H9 (cell line): Measurements from ENCODE around the gene TFDP3. TPM values are rescaled to one million over a fixed set of nuclear protein-coding genes. Genes with fewer than 3 reads are reported as not detected.

ENCODE experiments used
- DNase-seq: peaks from one replicate; pipeline ENCODE4 v3.0.0-alpha.2; 2017
- H2AFZ ChIP-seq: one replicate; pipeline ENCODE4 v1.6.1; 2013; ENCODE audit warnings: mild to moderate bottlenecking, low read length, control low read depth, moderate library complexity
- H2AK5ac ChIP-seq: 2 replicates; pipeline ENCODE4 v1.6.1; 2013; ENCODE audit warnings: low read length, control low read depth, mixed read lengths; ENCODE audit not compliant: insufficient read length
- H2BK120ac ChIP-seq: one replicate; pipeline ENCODE4 v1.6.1; 2013; ENCODE audit warnings: low read depth, mild to moderate bottlenecking, low read length, control low read depth, inconsistent platforms; ENCODE audit not compliant: poor library complexity, severe bottlenecking
- H2BK12ac ChIP-seq: 2 replicates; pipeline ENCODE4 v1.6.1; 2013; ENCODE audit warnings: low read length, control low read depth, mixed read lengths, low read depth; ENCODE audit not compliant: insufficient read length
- H2BK15ac ChIP-seq: 2 replicates; pipeline ENCODE4 v1.6.1; 2013; ENCODE audit warnings: low read depth, low read length, control low read depth
- H2BK20ac ChIP-seq: one replicate; pipeline ENCODE4 v1.6.1; 2013; ENCODE audit warnings: low read depth, mild to moderate bottlenecking, low read length, control low read depth, inconsistent platforms; ENCODE audit not compliant: poor library complexity, severe bottlenecking
- H2BK5ac ChIP-seq: 2 replicates; pipeline ENCODE4 v1.6.1; 2013; ENCODE audit warnings: low read length, control low read depth, mixed read lengths; ENCODE audit not compliant: insufficient read length
- H3K14ac ChIP-seq: 2 replicates; pipeline ENCODE4 v1.6.1; 2013; ENCODE audit warnings: low read length, control low read depth; ENCODE audit not compliant: insufficient read depth
- H3K18ac ChIP-seq: 2 replicates; pipeline ENCODE4 v1.6.1; 2013; ENCODE audit warnings: low read depth, mild to moderate bottlenecking, mixed read lengths, low read length, control low read depth; ENCODE audit not compliant: insufficient read length
- H3K23ac ChIP-seq: 2 replicates; pipeline ENCODE4 v1.6.1; 2013; ENCODE audit warnings: low read length, control low read depth, mixed read lengths, low read depth; ENCODE audit not compliant: insufficient read length
- H3K23me2 ChIP-seq: 2 replicates; pipeline ENCODE4 v1.6.1; 2013; ENCODE audit warnings: low read depth, mild to moderate bottlenecking, mixed read lengths, low read length, control low read depth; ENCODE audit not compliant: insufficient read length, poor library complexity, severe bottlenecking
- H3K27ac ChIP-seq: 2 replicates; pipeline ENCODE4 v1.5.1; 2013; ENCODE audit warnings: low read length, control low read depth, mixed read lengths, low read depth; ENCODE audit not compliant: insufficient read length
- H3K27me3 ChIP-seq: 2 replicates; pipeline ENCODE4 v1.6.1; 2013; ENCODE audit warnings: low read length, control low read depth, inconsistent platforms; ENCODE audit not compliant: insufficient read depth
- H3K4ac ChIP-seq: 2 replicates; pipeline ENCODE4 v1.6.1; 2013; ENCODE audit warnings: low read depth, mild to moderate bottlenecking, control low read depth, inconsistent platforms, low read length, moderate library complexity
- H3K4me1 ChIP-seq: 2 replicates; pipeline ENCODE4 v1.6.1; 2013; ENCODE audit warnings: low read length, control low read depth, inconsistent platforms; ENCODE audit not compliant: insufficient read depth
- H3K4me2 ChIP-seq: 2 replicates; pipeline ENCODE4 v1.6.1; 2013; ENCODE audit warnings: low read length, control low read depth, mixed read lengths; ENCODE audit not compliant: insufficient read length, insufficient read depth
- H3K56ac ChIP-seq: 2 replicates; pipeline ENCODE4 v1.6.1; 2013; ENCODE audit warnings: low read depth, mild to moderate bottlenecking, mixed read lengths, low read length, control low read depth; ENCODE audit not compliant: insufficient read length
- H3K79me1 ChIP-seq: 2 replicates; pipeline ENCODE4 v1.6.1; 2013; ENCODE audit warnings: low read depth, mild to moderate bottlenecking, moderate library complexity, low read length, control low read depth, inconsistent platforms; ENCODE audit not compliant: insufficient read depth, poor library complexity, severe bottlenecking
- H3K79me2 ChIP-seq: 2 replicates; pipeline ENCODE4 v1.6.1; 2013; ENCODE audit warnings: low read length, control low read depth, inconsistent platforms; ENCODE audit not compliant: insufficient read depth
- H3K9ac ChIP-seq: 2 replicates; pipeline ENCODE4 v1.6.1; 2013; ENCODE audit warnings: low read length, control low read depth, mixed read lengths; ENCODE audit not compliant: insufficient read length; ENCODE audit errors: extremely low read depth
- H3K9me3 ChIP-seq: one replicate; pipeline ENCODE4 v1.6.1; 2013; ENCODE audit warnings: low read depth, low read length, inconsistent platforms; ENCODE audit not compliant: control insufficient read depth
- H3T11ph ChIP-seq: one replicate; pipeline ENCODE4 v1.6.1; 2013; ENCODE audit warnings: mild to moderate bottlenecking, low read length, control low read depth, inconsistent platforms
- H4K20me1 ChIP-seq: one replicate; pipeline ENCODE4 v1.6.1; 2013; ENCODE audit not compliant: control insufficient read depth, insufficient read length, insufficient read depth
- H4K5ac ChIP-seq: 2 replicates; pipeline ENCODE4 v1.6.1; 2013; ENCODE audit warnings: low read depth, mild to moderate bottlenecking, mixed read lengths, low read length, control low read depth; ENCODE audit not compliant: insufficient read length
- H4K8ac ChIP-seq: replicated peaks from 2 replicates; pipeline ENCODE4 v1.6.1; 2013; ENCODE audit warnings: low read length, control low read depth, mixed read lengths, low read depth; ENCODE audit not compliant: insufficient read length
- H4K91ac ChIP-seq: 2 replicates; pipeline ENCODE4 v1.6.1; 2013; ENCODE audit warnings: low read depth, mild to moderate bottlenecking, moderate library complexity, mixed read lengths, low read length, control low read depth; ENCODE audit not compliant: insufficient read length
- H3K27ac Mint-ChIP-seq, 3 experiments: 2 replicates in 2 of 3; 3 replicates in 1 of 3; pipeline ENCODE4 v1.8.0; 2020 to 2021; ENCODE audit warnings: mixed read lengths in 3 of 3, mild to moderate bottlenecking in 1 of 3, moderate library complexity in 1 of 3
- H3K27me3 Mint-ChIP-seq: 2 replicates; pipeline ENCODE4 v1.8.0; 2021; ENCODE audit warnings: low read depth, mild to moderate bottlenecking, moderate library complexity, mixed read lengths
- H3K36me3 Mint-ChIP-seq, 3 experiments: 2 replicates in 2 of 3; 3 replicates in 1 of 3; pipeline ENCODE4 v1.8.0; 2020 to 2021; ENCODE audit warnings: low read depth in 3 of 3, mixed read lengths in 3 of 3; ENCODE audit not compliant: insufficient read depth in 1 of 3
- H3K4me1 Mint-ChIP-seq, 2 experiments: 2 replicates each; pipeline ENCODE4 v1.8.0; 2020; ENCODE audit warnings: mixed read lengths in 2 of 2
- H3K4me3 Mint-ChIP-seq, 2 experiments: 2 replicates in 1 of 2; 3 replicates in 1 of 2; pipeline ENCODE4 v1.8.0; 2020 to 2021; ENCODE audit warnings: mild to moderate bottlenecking in 2 of 2, mixed read lengths in 2 of 2, moderate library complexity in 1 of 2
- H3K9me3 Mint-ChIP-seq, 2 experiments: 2 replicates in 1 of 2; 3 replicates in 1 of 2; pipeline ENCODE4 v1.8.0; 2020; ENCODE audit warnings: mild to moderate bottlenecking in 2 of 2, mixed read lengths in 2 of 2, moderate library complexity in 1 of 2
- CTCF ChIP-seq: fragments of 200-600 bp; sonication (generic); conservative IDR thresholded peaks from 3 replicates; pipeline ENCODE4 v1.8.0; 2021; ENCODE audit warnings: antibody characterized with exemption, mild to moderate bottlenecking
- WGBS: extraction: QIAGEN DNeasy Blood & Tissue Kit; methylation state at CpG from one replicate; pipeline ENCODE4 v1.1.7; 2013; ENCODE audit warnings: missing lambda C conversion rate, low lambda C conversion rate, mixed read lengths; ENCODE audit not compliant: insufficient read length; ENCODE audit errors: extremely low coverage; 5-methylcytosine and 5-hydroxymethylcytosine counted together
- total RNA-seq: library from RNA; stranded (reverse); gene quantifications from 2 replicates; pipeline ENCODE4 v1.2.1, GENCODE V29; 2021

Gene TFDP3
- total RNA-seq, 1 experiment from 2014 or later, result not detected

- H3K79me1 ChIP-seq, result no peaks in the 10 kb centered on the region
- no peak overlapping the region for H2BK15ac ChIP-seq
- no peaks in the 10 kb centered on the region for H3K36me3 Mint-ChIP-seq
- peaks cover 2 to 3% of the 10 kb centered on the region in 2 experiments; a peak in 1 of 5 replicates for H3K9me3 Mint-ChIP-seq
- H3K56ac ChIP-seq, result no peak overlapping the region
- WGBS, result no CpG with 5 or more reads among the region's 3 CpGs
- no peaks in the 10 kb centered on the region for H3K23me2 ChIP-seq
- no peak overlapping the region for H3K14ac ChIP-seq
- H2BK20ac ChIP-seq, result no peak overlapping the region
- H2AFZ ChIP-seq, result no peak overlapping the region
- H3K27ac ChIP-seq, result no peak overlapping the region
- H3K4ac ChIP-seq, result no peak overlapping the region
- no peak overlapping the region for H4K5ac ChIP-seq
- peaks cover 7% of the 10 kb centered on the region for H3K27me3 Mint-ChIP-seq
- H3K27ac Mint-ChIP-seq, result no peak overlapping the region
- no peak overlapping the region for H3K23ac ChIP-seq
- H2BK120ac ChIP-seq, result no peak overlapping the region
- no peak overlapping the region for H2AK5ac ChIP-seq
- TF ChIP-seq CTCF, result no peak
- DNase-seq, result no peak
- H4K91ac ChIP-seq, result no peak overlapping the region
- H3K9ac ChIP-seq, result no peak overlapping the region
- no peak overlapping the region for H3K4me3 Mint-ChIP-seq
- H3K27me3 ChIP-seq, result no peaks in the 10 kb centered on the region
- H3K79me2 ChIP-seq, result no peaks in the 10 kb centered on the region
- no peak overlapping the region for H4K8ac ChIP-seq
- H3K18ac ChIP-seq, result no peak overlapping the region
- no peak overlapping the region for H2BK5ac ChIP-seq
- peaks cover 7 to 12% of the 10 kb centered on the region in 2 experiments for H3K4me1 Mint-ChIP-seq
- H4K20me1 ChIP-seq, result no peaks in the 10 kb centered on the region
- no peak overlapping the region for H3K4me2 ChIP-seq
- H3T11ph ChIP-seq, result no peak overlapping the region
- no peak overlapping the region for H2BK12ac ChIP-seq
- no peaks in the 10 kb centered on the region for H3K9me3 ChIP-seq
- no peaks in the 10 kb centered on the region for H3K4me1 ChIP-seq
Observed at GRCh38 chrX:133215017-133215416, 3.1 kb downstream of the TFDP3 start.
